H9 (cell line): ENCODE measurements around the gene CLIP1. TPM values are rescaled to one million over a fixed set of nuclear protein-coding genes. Genes with fewer than 3 reads are reported as not detected.

ENCODE experiments used
- DNase-seq: peaks from one replicate; pipeline ENCODE4 v3.0.0-alpha.2; 2017
- H2AFZ ChIP-seq: one replicate; pipeline ENCODE4 v1.6.1; 2013; ENCODE audit warnings: mild to moderate bottlenecking, low read length, control low read depth, moderate library complexity
- H2AK5ac ChIP-seq: 2 replicates; pipeline ENCODE4 v1.6.1; 2013; ENCODE audit warnings: low read length, control low read depth, mixed read lengths; ENCODE audit not compliant: insufficient read length
- H2BK120ac ChIP-seq: one replicate; pipeline ENCODE4 v1.6.1; 2013; ENCODE audit warnings: low read depth, mild to moderate bottlenecking, low read length, control low read depth, inconsistent platforms; ENCODE audit not compliant: poor library complexity, severe bottlenecking
- H2BK12ac ChIP-seq: 2 replicates; pipeline ENCODE4 v1.6.1; 2013; ENCODE audit warnings: low read length, control low read depth, mixed read lengths, low read depth; ENCODE audit not compliant: insufficient read length
- H2BK15ac ChIP-seq: 2 replicates; pipeline ENCODE4 v1.6.1; 2013; ENCODE audit warnings: low read depth, low read length, control low read depth
- H2BK20ac ChIP-seq: one replicate; pipeline ENCODE4 v1.6.1; 2013; ENCODE audit warnings: low read depth, mild to moderate bottlenecking, low read length, control low read depth, inconsistent platforms; ENCODE audit not compliant: poor library complexity, severe bottlenecking
- H2BK5ac ChIP-seq: 2 replicates; pipeline ENCODE4 v1.6.1; 2013; ENCODE audit warnings: low read length, control low read depth, mixed read lengths; ENCODE audit not compliant: insufficient read length
- H3K14ac ChIP-seq: 2 replicates; pipeline ENCODE4 v1.6.1; 2013; ENCODE audit warnings: low read length, control low read depth; ENCODE audit not compliant: insufficient read depth
- H3K18ac ChIP-seq: 2 replicates; pipeline ENCODE4 v1.6.1; 2013; ENCODE audit warnings: low read depth, mild to moderate bottlenecking, mixed read lengths, low read length, control low read depth; ENCODE audit not compliant: insufficient read length
- H3K23ac ChIP-seq: 2 replicates; pipeline ENCODE4 v1.6.1; 2013; ENCODE audit warnings: low read length, control low read depth, mixed read lengths, low read depth; ENCODE audit not compliant: insufficient read length
- H3K23me2 ChIP-seq: 2 replicates; pipeline ENCODE4 v1.6.1; 2013; ENCODE audit warnings: low read depth, mild to moderate bottlenecking, mixed read lengths, low read length, control low read depth; ENCODE audit not compliant: insufficient read length, poor library complexity, severe bottlenecking
- H3K27ac ChIP-seq: 2 replicates; pipeline ENCODE4 v1.5.1; 2013; ENCODE audit warnings: low read length, control low read depth, mixed read lengths, low read depth; ENCODE audit not compliant: insufficient read length
- H3K27me3 ChIP-seq: 2 replicates; pipeline ENCODE4 v1.6.1; 2013; ENCODE audit warnings: low read length, control low read depth, inconsistent platforms; ENCODE audit not compliant: insufficient read depth
- H3K4ac ChIP-seq: 2 replicates; pipeline ENCODE4 v1.6.1; 2013; ENCODE audit warnings: low read depth, mild to moderate bottlenecking, control low read depth, inconsistent platforms, low read length, moderate library complexity
- H3K4me1 ChIP-seq: 2 replicates; pipeline ENCODE4 v1.6.1; 2013; ENCODE audit warnings: low read length, control low read depth, inconsistent platforms; ENCODE audit not compliant: insufficient read depth
- H3K4me2 ChIP-seq: 2 replicates; pipeline ENCODE4 v1.6.1; 2013; ENCODE audit warnings: low read length, control low read depth, mixed read lengths; ENCODE audit not compliant: insufficient read length, insufficient read depth
- H3K56ac ChIP-seq: 2 replicates; pipeline ENCODE4 v1.6.1; 2013; ENCODE audit warnings: low read depth, mild to moderate bottlenecking, mixed read lengths, low read length, control low read depth; ENCODE audit not compliant: insufficient read length
- H3K79me1 ChIP-seq: 2 replicates; pipeline ENCODE4 v1.6.1; 2013; ENCODE audit warnings: low read depth, mild to moderate bottlenecking, moderate library complexity, low read length, control low read depth, inconsistent platforms; ENCODE audit not compliant: insufficient read depth, poor library complexity, severe bottlenecking
- H3K79me2 ChIP-seq: 2 replicates; pipeline ENCODE4 v1.6.1; 2013; ENCODE audit warnings: low read length, control low read depth, inconsistent platforms; ENCODE audit not compliant: insufficient read depth
- H3K9ac ChIP-seq: 2 replicates; pipeline ENCODE4 v1.6.1; 2013; ENCODE audit warnings: low read length, control low read depth, mixed read lengths; ENCODE audit not compliant: insufficient read length; ENCODE audit errors: extremely low read depth
- H3K9me3 ChIP-seq: one replicate; pipeline ENCODE4 v1.6.1; 2013; ENCODE audit warnings: low read depth, low read length, inconsistent platforms; ENCODE audit not compliant: control insufficient read depth
- H3T11ph ChIP-seq: one replicate; pipeline ENCODE4 v1.6.1; 2013; ENCODE audit warnings: mild to moderate bottlenecking, low read length, control low read depth, inconsistent platforms
- H4K20me1 ChIP-seq: one replicate; pipeline ENCODE4 v1.6.1; 2013; ENCODE audit not compliant: control insufficient read depth, insufficient read length, insufficient read depth
- H4K5ac ChIP-seq: 2 replicates; pipeline ENCODE4 v1.6.1; 2013; ENCODE audit warnings: low read depth, mild to moderate bottlenecking, mixed read lengths, low read length, control low read depth; ENCODE audit not compliant: insufficient read length
- H4K8ac ChIP-seq: replicated peaks from 2 replicates; pipeline ENCODE4 v1.6.1; 2013; ENCODE audit warnings: low read length, control low read depth, mixed read lengths, low read depth; ENCODE audit not compliant: insufficient read length
- H4K91ac ChIP-seq: 2 replicates; pipeline ENCODE4 v1.6.1; 2013; ENCODE audit warnings: low read depth, mild to moderate bottlenecking, moderate library complexity, mixed read lengths, low read length, control low read depth; ENCODE audit not compliant: insufficient read length
- H3K27ac Mint-ChIP-seq, 3 experiments: 2 replicates in 2 of 3; 3 replicates in 1 of 3; pipeline ENCODE4 v1.8.0; 2020 to 2021; ENCODE audit warnings: mixed read lengths in 3 of 3, mild to moderate bottlenecking in 1 of 3, moderate library complexity in 1 of 3
- H3K27me3 Mint-ChIP-seq: 2 replicates; pipeline ENCODE4 v1.8.0; 2021; ENCODE audit warnings: low read depth, mild to moderate bottlenecking, moderate library complexity, mixed read lengths
- H3K36me3 Mint-ChIP-seq, 3 experiments: 2 replicates in 2 of 3; 3 replicates in 1 of 3; pipeline ENCODE4 v1.8.0; 2020 to 2021; ENCODE audit warnings: low read depth in 3 of 3, mixed read lengths in 3 of 3; ENCODE audit not compliant: insufficient read depth in 1 of 3
- H3K4me1 Mint-ChIP-seq, 2 experiments: 2 replicates each; pipeline ENCODE4 v1.8.0; 2020; ENCODE audit warnings: mixed read lengths in 2 of 2
- H3K4me3 Mint-ChIP-seq, 2 experiments: 2 replicates in 1 of 2; 3 replicates in 1 of 2; pipeline ENCODE4 v1.8.0; 2020 to 2021; ENCODE audit warnings: mild to moderate bottlenecking in 2 of 2, mixed read lengths in 2 of 2, moderate library complexity in 1 of 2
- H3K9me3 Mint-ChIP-seq, 2 experiments: 2 replicates in 1 of 2; 3 replicates in 1 of 2; pipeline ENCODE4 v1.8.0; 2020; ENCODE audit warnings: mild to moderate bottlenecking in 2 of 2, mixed read lengths in 2 of 2, moderate library complexity in 1 of 2
- CTCF ChIP-seq: fragments of 200-600 bp; sonication (generic); conservative IDR thresholded peaks from 3 replicates; pipeline ENCODE4 v1.8.0; 2021; ENCODE audit warnings: antibody characterized with exemption, mild to moderate bottlenecking
- WGBS: extraction: QIAGEN DNeasy Blood & Tissue Kit; methylation state at CpG from one replicate; pipeline ENCODE4 v1.1.7; 2013; ENCODE audit warnings: missing lambda C conversion rate, low lambda C conversion rate, mixed read lengths; ENCODE audit not compliant: insufficient read length; ENCODE audit errors: extremely low coverage; 5-methylcytosine and 5-hydroxymethylcytosine counted together
- total RNA-seq: library from RNA; stranded (reverse); gene quantifications from 2 replicates; pipeline ENCODE4 v1.2.1, GENCODE V29; 2021

Gene CLIP1
- total RNA-seq, 1 experiment from 2014 or later: 23.6 TPM

GRCh38 chr12:122427403-122427802 lies 4.9 kb upstream of the CLIP1 start:
- Histone ChIP-seq H2BK5ac (no peak overlapping the region), H3K4ac (no peak overlapping the region), H4K5ac (no peak overlapping the region), H3K23me2 (peaks cover 10% of the 10 kb centered on the region), H3K18ac (no peak overlapping the region), H2AK5ac (no peak overlapping the region), H3K23ac (no peak overlapping the region), H3K27ac (no peak overlapping the region), H4K91ac (no peak overlapping the region), H3K4me2 (no peak overlapping the region), H3K4me1 (no peaks in the 10 kb centered on the region), H3K79me1 (no peaks in the 10 kb centered on the region), H2BK12ac (no peak overlapping the region), H3K9ac (no peak overlapping the region), H4K8ac (no peak overlapping the region), H3T11ph (no peak overlapping the region), H2BK15ac (no peak overlapping the region), H2BK20ac (no peak overlapping the region), H2BK120ac (no peak overlapping the region), H3K79me2 (no peaks in the 10 kb centered on the region), H4K20me1 (no peaks in the 10 kb centered on the region), H2AFZ (no peak overlapping the region), H3K9me3 (no peaks in the 10 kb centered on the region), H3K14ac (no peak overlapping the region), H3K56ac (no peak overlapping the region), H3K27me3 (no peaks in the 10 kb centered on the region)
- DNase-seq: no peak
- H3K27me3 Mint-ChIP-seq: peaks cover 4% of the 10 kb centered on the region; the same call in 1 of the 2 replicates
- no peak for TF ChIP-seq CTCF
- no peaks in the 10 kb centered on the region for H3K9me3 Mint-ChIP-seq
- no peak overlapping the region for H3K4me3 Mint-ChIP-seq
- no peaks in the 10 kb centered on the region for H3K36me3 Mint-ChIP-seq
- peaks cover 7% of the 10 kb centered on the region in 2 experiments for H3K4me1 Mint-ChIP-seq
- H3K27ac Mint-ChIP-seq: no peak overlapping the region
- no CpG with 5 or more reads among the region's 9 CpGs for WGBS
